ENCODE measurements around the gene KRR1.

Gene KRR1

GRCh38 chr12:75554556-75554880 lies 43.1 kb upstream of the KRR1 start:
- no peak overlapping the region for H3K27ac ChIP-seq (ENCODE audit: poor library complexity, severe bottlenecking)
- H3K4me3 ChIP-seq (ENCODE audit: severe bottlenecking): no peak overlapping the region
- no peak for ATAC-seq (ENCODE audit: low read depth)

GRCh38 chr12:75553836-75554555 lies 42.6 kb upstream of the KRR1 start:
- TF ChIP-seq CTCF (IDR thresholded peaks at IDR 0.05; ENCODE audit: poor library complexity, severe bottlenecking): no peak
- H3K4me1 ChIP-seq (ENCODE audit: insufficient read depth, poor library complexity, severe bottlenecking): peaks cover 4% of the 10 kb centered on the region

More at GRCh38 chr12:75554556-75554880, 43.1 kb upstream of the KRR1 start:
- Histone ChIP-seq H3K27me3 (ENCODE audit: insufficient read depth, poor library complexity, severe bottlenecking) (no peaks in the 10 kb centered on the region), H3K9me3 (ENCODE audit: severe bottlenecking) (no peaks in the 10 kb centered on the region), H3K4me1 (ENCODE audit: insufficient read depth, poor library complexity, severe bottlenecking) (peaks cover 4% of the 10 kb centered on the region), H3K36me3 (ENCODE audit: low read depth) (no peaks in the 10 kb centered on the region)
- DNase-seq (ENCODE audit: low spot score): no peak
- TF ChIP-seq CTCF (IDR thresholded peaks at IDR 0.05; ENCODE audit: poor library complexity, severe bottlenecking): no peak

GRCh38 chr12:75553398-75553797 lies 42.0 kb upstream of the KRR1 start:
- no peak for ATAC-seq (ENCODE audit: low read depth)

More at GRCh38 chr12:75553836-75554555, 42.6 kb upstream of the KRR1 start:
- ATAC-seq (ENCODE audit: low read depth): no peak
- DNase-seq (ENCODE audit: low spot score): no peak
- no peaks in the 10 kb centered on the region for H3K27me3 ChIP-seq (ENCODE audit: insufficient read depth, poor library complexity, severe bottlenecking)
- no peaks in the 10 kb centered on the region for H3K9me3 ChIP-seq (ENCODE audit: severe bottlenecking)
- no peaks in the 10 kb centered on the region for H3K36me3 ChIP-seq (ENCODE audit: low read depth)
- H3K27ac ChIP-seq (ENCODE audit: poor library complexity, severe bottlenecking): no peak overlapping the region
- H3K4me3 ChIP-seq (ENCODE audit: severe bottlenecking): no peak overlapping the region

GRCh38 chr12:75551477-75551876 lies 40.1 kb upstream of the KRR1 start:
- peaks cover 3% of the 10 kb centered on the region for H3K4me1 ChIP-seq (ENCODE audit: insufficient read depth, poor library complexity, severe bottlenecking)
- ATAC-seq (ENCODE audit: low read depth) (no peak), DNase-seq (ENCODE audit: low spot score) (no peak)
- no peaks in the 10 kb centered on the region for H3K36me3 ChIP-seq (ENCODE audit: low read depth)
- no peak overlapping the region for H3K27ac ChIP-seq (ENCODE audit: poor library complexity, severe bottlenecking)
- TF ChIP-seq CTCF (IDR thresholded peaks at IDR 0.05; ENCODE audit: poor library complexity, severe bottlenecking): no peak
- no peaks in the 10 kb centered on the region for H3K9me3 ChIP-seq (ENCODE audit: severe bottlenecking)
- H3K4me3 ChIP-seq (ENCODE audit: severe bottlenecking): no peak overlapping the region
- H3K27me3 ChIP-seq (ENCODE audit: insufficient read depth, poor library complexity, severe bottlenecking): no peaks in the 10 kb centered on the region

More at GRCh38 chr12:75553398-75553797, 42.0 kb upstream of the KRR1 start:
- Histone ChIP-seq H3K27ac (ENCODE audit: poor library complexity, severe bottlenecking) (no peak overlapping the region), H3K36me3 (ENCODE audit: low read depth) (no peaks in the 10 kb centered on the region), H3K9me3 (ENCODE audit: severe bottlenecking) (no peaks in the 10 kb centered on the region), H3K4me1 (ENCODE audit: insufficient read depth, poor library complexity, severe bottlenecking) (peaks cover 4% of the 10 kb centered on the region), H3K27me3 (ENCODE audit: insufficient read depth, poor library complexity, severe bottlenecking) (no peaks in the 10 kb centered on the region), H3K4me3 (ENCODE audit: severe bottlenecking) (no peak overlapping the region)
- TF ChIP-seq CTCF (IDR thresholded peaks at IDR 0.05; ENCODE audit: poor library complexity, severe bottlenecking): no peak
- no peak for DNase-seq (ENCODE audit: low spot score)

All from RWPE2 (cell line).